ENCODE results near the gene SYPL1.

The SYPL1 gene

GRCh38 chr7:106064771-106065574 is 47.1 kb downstream of the SYPL1 start:
- no peak for DNase-seq

DNA sequence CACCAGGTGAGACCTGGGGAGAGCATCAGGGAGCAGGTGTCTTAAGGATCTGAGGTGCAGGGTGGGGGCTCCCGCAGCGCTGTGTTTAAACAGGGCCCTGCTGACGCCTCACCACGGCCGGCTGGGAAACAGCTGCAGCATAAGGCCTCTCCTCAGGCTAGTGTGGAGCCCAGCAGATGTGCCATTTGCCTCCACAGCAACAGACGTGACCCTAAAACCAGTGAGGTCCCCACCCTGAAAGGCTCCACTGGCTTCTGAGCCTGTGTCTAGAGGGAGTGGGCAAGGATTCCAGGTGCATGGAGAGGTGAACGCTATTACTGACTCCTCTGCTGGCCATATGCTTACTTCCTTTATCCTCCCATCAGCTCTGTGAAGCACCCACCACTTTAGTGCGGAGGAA is 47.8 kb downstream of the SYPL1 start:
- no peak for DNase-seq

GRCh38 chr7:106063692-106064091 is 48.4 kb downstream of the SYPL1 start:
- DNase-seq: no peak

DNA sequence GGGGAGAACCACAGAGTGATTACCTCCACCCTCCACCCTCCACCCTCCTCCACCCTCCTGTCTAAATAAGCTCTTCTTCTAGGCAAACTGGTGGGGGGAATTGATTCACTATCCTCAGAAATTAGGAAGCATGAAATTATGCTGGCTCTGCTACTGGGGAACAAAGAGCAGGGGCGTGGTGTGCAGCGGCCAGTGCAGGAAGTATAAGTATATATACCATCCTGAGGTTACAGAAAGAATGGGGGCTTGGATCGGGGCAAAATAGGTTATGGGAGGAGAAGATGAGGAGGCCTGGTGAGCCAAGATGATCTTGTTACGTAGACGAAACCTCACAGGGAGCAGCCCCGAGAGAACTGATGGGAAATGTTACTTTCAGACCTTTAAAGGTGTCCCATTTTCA is 49.1 kb downstream of the SYPL1 start:
- DNase-seq: no peak

DNA sequence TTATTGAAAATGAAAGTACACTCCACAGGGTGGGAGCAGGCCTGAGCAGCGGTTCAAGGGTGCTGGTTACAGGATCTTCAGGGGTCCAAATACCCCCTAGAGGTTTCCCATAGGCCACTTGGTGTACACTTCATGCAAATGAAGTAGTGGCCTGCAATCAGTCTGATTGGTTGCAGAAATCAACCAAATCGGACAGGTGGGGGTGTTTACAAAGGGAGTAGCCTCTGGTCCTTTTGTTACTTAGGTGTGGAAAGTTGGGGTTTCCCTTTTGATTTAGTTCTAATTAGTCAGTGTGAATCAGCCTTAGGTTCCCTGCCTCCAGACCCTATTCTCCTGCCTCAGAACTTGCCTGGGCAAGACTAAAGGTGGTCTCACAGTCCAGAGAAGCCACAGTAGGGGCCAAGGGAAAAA is 49.6 kb downstream of the SYPL1 start:
- DNase-seq: no peak

- DNase-seq: no peak
These were observed 50.1 kb downstream of the SYPL1 start for GRCh38 chr7:106062006-106062405.

GRCh38 chr7:106061301-106061979 is 50.7 kb downstream of the SYPL1 start:
- no peak for DNase-seq

GRCh38 chr7:106060394-106060920 is 51.7 kb downstream of the SYPL1 start:
- no peak for DNase-seq

GRCh38 chr7:106059556-106059955 is 52.6 kb downstream of the SYPL1 start:
- DNase-seq: no peak

GRCh38 chr7:106058928-106059324 is 53.2 kb downstream of the SYPL1 start:
- no peak for DNase-seq

DNA sequence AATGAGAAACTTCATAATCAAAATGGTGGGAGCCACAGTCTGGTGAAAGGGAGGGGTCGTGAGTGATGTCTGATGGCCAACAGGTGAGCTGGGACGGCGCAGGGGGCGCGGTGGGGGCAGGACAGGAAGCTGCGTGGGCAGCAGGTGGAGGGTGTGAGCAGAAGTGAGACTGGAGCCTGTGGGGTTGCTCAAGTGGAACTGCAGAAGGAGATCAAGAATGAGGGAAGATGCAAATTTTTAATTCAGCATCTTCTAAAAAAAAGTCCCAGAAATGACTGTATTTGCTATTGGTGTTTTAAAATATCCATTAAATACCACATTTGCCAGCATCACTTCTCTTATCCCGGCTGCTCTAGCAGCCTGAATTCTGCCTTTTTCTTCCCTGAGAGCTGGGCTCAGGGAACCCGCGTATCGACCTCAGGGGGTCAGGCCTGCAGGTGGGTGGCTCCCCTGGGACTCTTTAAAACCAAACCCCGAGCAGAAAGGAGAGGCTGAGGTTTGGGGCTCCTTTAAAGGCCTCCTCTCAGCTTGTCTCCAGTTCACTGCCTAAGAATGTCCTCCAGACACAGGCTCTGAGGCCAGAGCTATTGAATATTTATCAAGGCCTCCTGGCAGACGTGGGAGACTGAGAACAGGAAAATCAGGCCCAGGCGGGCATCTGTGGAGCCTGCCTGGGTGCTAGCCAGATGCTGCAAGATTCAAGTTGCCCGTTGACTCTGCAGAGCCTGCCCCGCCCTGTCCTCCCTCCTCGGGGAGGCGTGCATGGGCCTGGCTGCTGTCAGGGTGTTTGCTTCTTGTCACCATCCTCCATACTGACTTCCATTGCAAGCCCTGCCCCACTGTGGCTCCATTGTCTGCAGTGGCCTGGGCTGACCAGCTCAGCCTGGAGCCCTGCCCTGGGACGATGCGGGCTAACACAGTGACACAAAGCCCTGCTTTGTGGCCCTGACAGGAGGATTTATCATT is 53.9 kb downstream of the SYPL1 start:
- DNase-seq: peak; percentile 19

DNA sequence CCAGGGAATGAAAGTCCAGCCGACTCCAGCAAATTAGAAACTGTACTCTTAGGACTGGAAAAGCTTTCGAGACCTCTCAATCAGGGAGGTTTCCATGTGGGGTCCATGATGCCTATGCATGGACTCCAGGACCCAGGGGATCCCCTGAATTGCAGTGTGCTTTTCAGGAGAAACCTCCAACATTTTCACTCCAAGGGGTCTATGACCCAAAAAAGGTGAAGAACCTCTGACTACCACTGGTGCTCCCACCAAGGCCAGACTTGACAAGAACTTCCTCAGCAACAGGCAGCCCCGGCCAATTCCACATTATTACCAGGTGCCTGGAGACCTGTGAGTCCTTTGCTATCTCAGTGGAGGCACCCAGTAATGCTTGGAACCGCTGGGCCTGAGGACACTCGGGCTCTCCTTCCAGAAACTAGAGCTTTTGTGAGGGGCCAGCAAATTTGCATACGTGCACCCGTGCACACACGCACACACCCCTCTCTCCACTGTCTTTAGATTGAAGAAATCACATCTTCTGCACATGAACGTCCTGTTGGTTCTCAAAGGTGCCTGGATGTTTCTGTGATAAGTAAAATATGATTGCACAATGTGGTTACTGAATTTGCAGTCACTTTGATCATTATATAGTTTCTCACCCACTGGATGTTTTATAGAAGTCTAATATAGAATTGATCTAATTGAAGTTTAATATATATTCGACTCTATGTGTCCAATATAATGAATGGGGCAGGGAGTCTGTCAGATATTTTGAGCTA is 54.7 kb downstream of the SYPL1 start:
- no peak for DNase-seq

DNA sequence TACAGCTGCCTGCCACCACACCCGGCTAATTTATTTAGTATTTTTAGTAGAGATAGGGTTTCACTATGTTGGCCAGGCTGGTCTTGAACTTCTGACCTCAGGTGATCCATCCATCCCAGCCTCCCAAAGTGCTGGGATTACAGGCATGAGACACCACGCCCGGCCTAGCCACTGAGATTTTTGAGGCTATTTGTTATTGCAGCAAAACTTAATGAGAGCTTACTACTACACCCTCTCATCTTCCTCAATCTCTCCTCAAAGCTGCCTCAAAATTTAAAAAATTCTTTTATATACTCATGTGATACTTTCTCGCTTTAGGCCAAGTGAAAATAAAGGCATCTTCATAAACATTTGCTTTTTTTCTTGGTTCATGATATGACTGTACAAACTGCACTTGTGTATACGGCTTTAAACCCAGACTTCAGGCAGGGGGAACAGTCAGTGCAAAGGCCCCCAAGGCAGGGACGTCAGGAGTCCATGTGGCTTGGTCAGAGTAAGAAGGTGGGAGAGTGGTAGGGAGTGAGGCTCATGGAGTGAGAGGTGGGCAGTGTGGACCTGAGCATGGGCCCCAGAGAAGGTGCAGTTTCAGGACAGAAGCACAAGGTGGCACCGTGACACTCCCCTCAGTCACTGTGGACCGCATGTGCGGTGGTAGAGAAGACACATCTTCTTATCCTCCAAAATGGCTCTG is 55.5 kb downstream of the SYPL1 start:
- DNase-seq: peak; percentile 74

GRCh38 chr7:106054971-106055532 is 57.1 kb downstream of the SYPL1 start:
- no peak for DNase-seq

- no peak for DNase-seq
These were observed 57.8 kb downstream of the SYPL1 start for GRCh38 chr7:106054156-106054910.

DNA sequence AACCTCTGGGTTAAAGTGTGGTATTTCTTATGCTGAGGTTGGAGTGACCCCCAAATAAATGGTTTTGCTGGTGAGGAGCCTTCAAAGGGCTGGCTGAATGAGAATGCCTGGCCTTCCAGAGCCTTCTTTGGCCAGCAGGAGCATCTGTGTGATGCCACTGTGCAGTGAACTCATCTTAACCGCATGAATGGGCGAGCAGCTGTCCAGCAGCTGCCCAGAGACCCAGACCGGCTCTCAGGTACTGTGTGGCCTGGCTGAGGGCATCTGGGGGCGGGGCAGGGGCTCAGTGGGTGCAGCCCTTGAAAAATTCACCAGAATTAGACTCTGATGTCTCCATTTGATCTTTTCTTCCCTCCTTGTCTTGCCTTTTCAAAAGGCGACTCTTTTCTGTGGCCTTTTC is 59.0 kb downstream of the SYPL1 start:
- no peak for DNase-seq

GRCh38 chr7:106052681-106053080 is 59.4 kb downstream of the SYPL1 start:
- no peak for DNase-seq

- DNase-seq: no peak
These were observed 61.4 kb downstream of the SYPL1 start for GRCh38 chr7:106050746-106051117.

- no peak for DNase-seq
These were observed 61.9 kb downstream of the SYPL1 start for GRCh38 chr7:106050002-106050745.

Data from CD4-positive, alpha-beta T cell treated with Interleukin-12 subunit alpha and Interleukin-12 subunit beta, for 1 hour (primary cell).